Neural progenitor cell (in vitro differentiated cells): ENCODE results near the gene LTV1.

Source experiments
- CTCF ChIP-seq: fragments of 200-600 bp; sonication (generic); IDR thresholded peaks from 2 replicates; pipeline ENCODE4 v1.5.1; 2017; ENCODE audit warnings: antibody characterized with exemption, mild to moderate bottlenecking
- EZH2phosphoT487 ChIP-seq: fragments of 200-600 bp; sonication (generic); IDR thresholded peaks from 2 replicates; pipeline ENCODE4 v1.6.1; 2017; ENCODE audit warnings: antibody characterized with exemption

GRCh38 chr6:143863771-143864170, 20.6 kb downstream of the LTV1 start:
- TF ChIP-seq CTCF = no peak
- TF ChIP-seq EZH2phosphoT487 = no peak
